ENCODE measurements around the gene SLC26A8.

GRCh38 chr6:36072681-36073080, 48.2 kb upstream of the SLC26A8 start:
- TF ChIP-seq NANOG (IDR thresholded peaks at IDR 0.05; ENCODE audit: borderline replicate concordance) (no peak), EZH2phosphoT487 (IDR thresholded peaks at IDR 0.05; ENCODE audit: unreplicated experiment) (no peak), CTCF (conservative IDR thresholded peaks at IDR 0.05; ENCODE audit: low read depth in 2 of 2) (no peak), POLR2AphosphoS5 (IDR thresholded peaks at IDR 0.05; ENCODE audit: low read depth) (no peak), EZH2 (IDR thresholded peaks at IDR 0.05; ENCODE audit: low read depth, unreplicated experiment) (no peak), CREB1 (CRISPR knock-in tag; IDR thresholded peaks at IDR 0.05; ENCODE audit: low read depth) (no peak)

All from GM23338 (cell line).